MM.1S (cell line): ENCODE data around the gene AQP10.

Source experiments
- DNase-seq: peaks from one replicate; pipeline ENCODE4 v3.0.0-alpha.2; 2015
- H2AFZ ChIP-seq: fragments of 300-600 bp; sonication (generic); 2 replicates; pipeline ENCODE4 v1.6.0; 2016; ENCODE audit warnings: antibody characterized with exemption, low read length
- H3F3A ChIP-seq: fragments of 300-600 bp; sonication (generic); 2 replicates; pipeline ENCODE4 v1.6.1; 2016; ENCODE audit warnings: mild to moderate bottlenecking, antibody characterized with exemption, low read length, moderate library complexity, mixed read lengths; ENCODE audit not compliant: insufficient read depth
- H3K27ac ChIP-seq: fragments of 300-600 bp; sonication (generic); 2 replicates; pipeline ENCODE4 v1.5.1; 2016; ENCODE audit warnings: mild to moderate bottlenecking, low read length
- H3K27me3 ChIP-seq: fragments of 300-600 bp; sonication (generic); replicated peaks from 2 replicates; pipeline ENCODE4 v1.6.0; 2016; ENCODE audit warnings: low read length; ENCODE audit not compliant: insufficient read depth
- H3K36me3 ChIP-seq: fragments of 300-600 bp; sonication (generic); replicated peaks from 2 replicates; pipeline ENCODE4 v1.6.1; 2016; ENCODE audit warnings: mild to moderate bottlenecking, low read length, mixed read lengths; ENCODE audit not compliant: insufficient read depth
- H3K4me1 ChIP-seq: fragments of 300-600 bp; sonication (generic); 2 replicates; pipeline ENCODE4 v1.6.1; 2016; ENCODE audit warnings: low read length, mixed read lengths
- H3K4me2 ChIP-seq: fragments of 300-600 bp; sonication (generic); 2 replicates; pipeline ENCODE4 v1.6.0; 2016; ENCODE audit warnings: low read depth, low read length
- H3K4me3 ChIP-seq: fragments of 300-600 bp; sonication (generic); 2 replicates; pipeline ENCODE4 v1.5.1; 2016; ENCODE audit warnings: low read length, mixed read lengths
- H3K79me2 ChIP-seq: fragments of 300-600 bp; sonication (generic); 2 replicates; pipeline ENCODE4 v1.6.1; 2016; ENCODE audit warnings: mixed run types, low read length, mixed read lengths
- H3K9ac ChIP-seq: fragments of 300-600 bp; sonication (generic); 2 replicates; pipeline ENCODE4 v1.6.1; 2016; ENCODE audit warnings: low read length, mixed read lengths
- H3K9me2 ChIP-seq: fragments of 300-600 bp; sonication (generic); replicated peaks from 2 replicates; pipeline ENCODE4 v1.6.1; 2016; ENCODE audit warnings: mild to moderate bottlenecking, low read length, mixed read lengths; ENCODE audit not compliant: insufficient read depth
- H3K9me3 ChIP-seq: fragments of 300-600 bp; sonication (generic); replicated peaks from 2 replicates; pipeline ENCODE4 v1.6.1; 2016; ENCODE audit warnings: mild to moderate bottlenecking, low read length, mixed read lengths; ENCODE audit not compliant: insufficient read depth
- H4K20me1 ChIP-seq: fragments of 300-600 bp; sonication (generic); 2 replicates; pipeline ENCODE4 v1.6.1; 2016; ENCODE audit warnings: mild to moderate bottlenecking, low read length, moderate library complexity, mixed read lengths; ENCODE audit not compliant: insufficient read depth
- EZH2 ChIP-seq: fragments of 300-600 bp; sonication (generic); optimal IDR thresholded peaks from 2 replicates; pipeline ENCODE3; 2017; ENCODE audit warnings: low read depth, mild to moderate bottlenecking, antibody characterized with exemption, low read length, mixed read lengths
- EZH2phosphoT487 ChIP-seq: fragments of 300-600 bp; sonication (generic); IDR thresholded peaks from 2 replicates; pipeline ENCODE4 v1.6.1; 2018; ENCODE audit warnings: antibody characterized with exemption, low read length
- TF ChIP-seq, protein P1 (sequence below): fragments of 300-600 bp; sonication (generic); IDR thresholded peaks from 2 replicates; pipeline ENCODE4 v1.5.1; 2016; ENCODE audit warnings: antibody characterized with exemption, low read length, mixed read lengths

AQP10 gene

DNA sequence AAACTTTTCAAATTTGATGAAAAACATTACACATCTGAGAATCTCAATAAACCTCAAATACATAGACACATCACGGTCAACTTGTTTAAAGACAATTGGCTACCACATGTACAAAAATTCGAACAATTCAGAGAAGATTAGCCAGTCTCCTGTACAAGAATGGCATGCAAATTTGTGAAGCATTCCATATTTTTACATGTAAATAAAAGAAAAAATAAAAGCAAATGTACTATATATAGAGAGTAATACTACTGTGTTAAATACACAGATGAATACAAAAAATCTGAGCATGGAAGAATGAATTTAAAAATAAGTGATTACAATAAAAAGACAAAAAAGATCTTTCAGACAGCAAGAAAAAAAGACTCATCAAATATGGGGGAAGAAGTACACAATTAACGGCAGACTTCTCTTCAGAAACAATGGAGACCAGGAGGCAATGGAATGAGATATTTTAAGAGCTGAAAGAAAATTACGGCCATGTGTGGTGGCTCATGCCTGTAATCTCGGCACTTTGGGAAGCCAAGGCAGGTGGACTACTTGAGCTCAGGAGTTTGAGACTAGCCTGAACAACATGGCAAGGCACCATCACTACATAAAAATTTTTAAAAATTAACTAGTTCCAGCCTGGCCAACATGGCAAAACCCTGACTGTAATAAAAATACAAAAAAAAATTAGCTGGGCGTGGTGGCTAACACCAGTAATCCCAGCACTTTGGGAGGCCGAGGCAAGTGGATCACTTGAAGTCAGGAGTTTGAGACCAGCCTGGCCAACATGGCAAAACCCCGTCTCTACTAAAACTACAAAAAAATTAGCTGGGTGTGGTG lies 25.3 kb upstream of the AQP10 start:
- H2AFZ ChIP-seq: no peak overlapping the region
- no peaks in the 10 kb centered on the region for H3K9me2 ChIP-seq
- H3K4me1 ChIP-seq: no peaks in the 10 kb centered on the region
- H3K79me2 ChIP-seq: no peaks in the 10 kb centered on the region
- no peak overlapping the region for H3K4me3 ChIP-seq
- H3K4me2 ChIP-seq: no peak overlapping the region
- H3F3A ChIP-seq: no peaks in the 10 kb centered on the region
- H3K9ac ChIP-seq: no peak overlapping the region
- no peaks in the 10 kb centered on the region for H3K27me3 ChIP-seq
- no peaks in the 10 kb centered on the region for H3K36me3 ChIP-seq
- H3K9me3 ChIP-seq: no peaks in the 10 kb centered on the region; the same call in 1 of the 2 replicates
- no peak overlapping the region for H3K27ac ChIP-seq
- TF ChIP-seq, protein P1, sequence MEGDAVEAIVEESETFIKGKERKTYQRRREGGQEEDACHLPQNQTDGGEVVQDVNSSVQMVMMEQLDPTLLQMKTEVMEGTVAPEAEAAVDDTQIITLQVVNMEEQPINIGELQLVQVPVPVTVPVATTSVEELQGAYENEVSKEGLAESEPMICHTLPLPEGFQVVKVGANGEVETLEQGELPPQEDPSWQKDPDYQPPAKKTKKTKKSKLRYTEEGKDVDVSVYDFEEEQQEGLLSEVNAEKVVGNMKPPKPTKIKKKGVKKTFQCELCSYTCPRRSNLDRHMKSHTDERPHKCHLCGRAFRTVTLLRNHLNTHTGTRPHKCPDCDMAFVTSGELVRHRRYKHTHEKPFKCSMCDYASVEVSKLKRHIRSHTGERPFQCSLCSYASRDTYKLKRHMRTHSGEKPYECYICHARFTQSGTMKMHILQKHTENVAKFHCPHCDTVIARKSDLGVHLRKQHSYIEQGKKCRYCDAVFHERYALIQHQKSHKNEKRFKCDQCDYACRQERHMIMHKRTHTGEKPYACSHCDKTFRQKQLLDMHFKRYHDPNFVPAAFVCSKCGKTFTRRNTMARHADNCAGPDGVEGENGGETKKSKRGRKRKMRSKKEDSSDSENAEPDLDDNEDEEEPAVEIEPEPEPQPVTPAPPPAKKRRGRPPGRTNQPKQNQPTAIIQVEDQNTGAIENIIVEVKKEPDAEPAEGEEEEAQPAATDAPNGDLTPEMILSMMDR: no peak
- TF ChIP-seq EZH2phosphoT487 (no peak), EZH2 (no peak)
- peak; percentile 19 for DNase-seq
- H4K20me1 ChIP-seq: no peaks in the 10 kb centered on the region

DNA sequence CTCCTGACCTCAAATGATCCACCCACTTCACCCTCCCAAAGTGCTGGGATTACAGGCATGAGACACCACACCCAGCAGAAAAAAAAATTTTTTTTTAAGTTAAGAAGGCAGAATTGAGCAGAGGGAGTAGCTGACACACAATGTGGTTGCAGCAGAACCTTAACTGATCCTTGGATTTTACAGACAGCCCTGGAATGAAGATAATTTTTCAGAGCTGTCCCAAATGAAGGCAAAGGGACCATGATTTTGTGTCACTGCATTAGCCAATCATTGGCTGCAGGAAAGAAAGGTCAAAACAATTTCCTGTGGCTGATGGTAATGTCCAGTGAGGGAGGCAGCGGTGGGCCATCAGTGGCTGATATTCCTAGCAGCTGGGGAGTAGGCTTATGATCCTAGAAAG lies 19.3 kb upstream of the AQP10 start:
- Histone ChIP-seq H3K4me3 (no peak overlapping the region), H3K4me2 (no peak overlapping the region), H3K79me2 (no peaks in the 10 kb centered on the region), H3K36me3 (no peaks in the 10 kb centered on the region), H3K9me3 (no peaks in the 10 kb centered on the region), H3K9ac (no peak overlapping the region), H3K9me2 (no peaks in the 10 kb centered on the region), H3K27me3 (no peaks in the 10 kb centered on the region), H3F3A (no peaks in the 10 kb centered on the region), H3K4me1 (no peaks in the 10 kb centered on the region), H4K20me1 (no peaks in the 10 kb centered on the region), H2AFZ (no peak overlapping the region), H3K27ac (no peak overlapping the region)
- DNase-seq: no peak
- no peak for TF ChIP-seq EZH2phosphoT487
- TF ChIP-seq, protein P1: no peak
- no peak for TF ChIP-seq EZH2

DNA sequence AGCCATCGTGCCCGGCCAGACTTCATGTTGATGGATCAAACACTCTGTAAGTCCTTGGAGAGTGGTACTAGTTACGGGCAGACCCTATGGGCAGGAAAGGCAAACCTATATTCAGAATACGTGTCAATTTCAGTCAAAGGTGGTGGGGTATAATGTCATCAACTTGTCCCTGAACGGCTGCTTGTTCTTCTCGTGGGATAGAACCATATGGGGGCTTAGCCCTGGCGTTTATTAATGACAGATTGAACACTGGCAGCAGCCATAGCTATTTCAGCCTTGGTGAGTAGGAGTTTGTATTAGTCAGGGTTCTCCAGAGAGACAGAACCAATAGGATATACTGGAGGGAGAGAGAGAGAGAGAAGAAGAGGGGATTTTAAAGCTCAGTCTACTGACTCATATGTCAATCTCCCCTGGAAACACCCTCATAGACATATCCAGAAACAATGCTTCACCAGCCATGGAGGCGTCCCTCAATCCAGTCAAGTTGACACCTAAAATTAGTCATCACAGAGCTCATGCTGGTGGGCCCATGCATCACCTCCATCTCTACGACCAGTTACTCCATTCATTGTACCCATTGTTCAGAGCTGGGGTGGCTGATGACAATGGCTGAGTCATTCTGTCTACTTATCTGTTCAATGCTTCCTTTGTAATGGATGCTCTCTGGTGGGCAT lies 16.1 kb upstream of the AQP10 start:
- no peak overlapping the region for H2AFZ ChIP-seq
- no peaks in the 10 kb centered on the region for H3K9me2 ChIP-seq
- no peaks in the 10 kb centered on the region for H3K9me3 ChIP-seq
- H3K9ac ChIP-seq: no peak overlapping the region
- H3K27me3 ChIP-seq: no peaks in the 10 kb centered on the region
- H3K4me3 ChIP-seq: no peak overlapping the region
- TF ChIP-seq, protein P1: no peak
- no peak for TF ChIP-seq EZH2phosphoT487
- TF ChIP-seq EZH2: no peak
- DNase-seq: no peak
- H3K4me1 ChIP-seq: no peaks in the 10 kb centered on the region
- no peaks in the 10 kb centered on the region for H3K79me2 ChIP-seq
- H3K27ac ChIP-seq: no peak overlapping the region
- no peaks in the 10 kb centered on the region for H4K20me1 ChIP-seq
- no peaks in the 10 kb centered on the region for H3K36me3 ChIP-seq
- no peaks in the 10 kb centered on the region for H3F3A ChIP-seq
- H3K4me2 ChIP-seq: no peak overlapping the region
